AG10803 (cell line): Measurements from ENCODE around the gene AKT3.
"Not testable (repeated sequence)": the region's sequence is repeated elsewhere in the genome, so short reads cannot be mapped to it uniquely, and the experiment has no call there.

Experiments used
- DNase-seq: peaks from one replicate; pipeline ENCODE4 v3.0.0; 2010; ENCODE audit warnings: low read depth
- H3K4me3 ChIP-seq: 2 replicates; pipeline ENCODE4 v1.5.1; 2011; ENCODE audit warnings: mild to moderate bottlenecking, low read length, control low read depth
- CTCF ChIP-seq: conservative IDR thresholded peaks from 2 replicates; pipeline ENCODE4 v1.5.1; 2011; ENCODE audit warnings: mild to moderate bottlenecking, low read length, control low read depth, inconsistent platforms

The AKT3 gene

GRCh38 chr1:243790404-243790803 lies 59.6 kb downstream of the AKT3 start:
- TF ChIP-seq CTCF: no peak
- no peak for DNase-seq
- no peak overlapping the region for H3K4me3 ChIP-seq

- DNase-seq: no peak
- H3K4me3 ChIP-seq: no peak overlapping the region
- TF ChIP-seq CTCF: no peak
Measured at GRCh38 chr1:243786531-243786930, 63.5 kb downstream of the AKT3 start.

- DNase-seq: no peak
- TF ChIP-seq CTCF: no peak
- H3K4me3 ChIP-seq: no peak overlapping the region
Measured at GRCh38 chr1:243784506-243784905, 65.5 kb downstream of the AKT3 start.

GRCh38 chr1:243783714-243784113 lies 66.3 kb downstream of the AKT3 start:
- DNase-seq: no peak
- no peak overlapping the region for H3K4me3 ChIP-seq
- TF ChIP-seq CTCF: no peak

GRCh38 chr1:243772361-243773050 lies 77.5 kb downstream of the AKT3 start:
- not testable (repeated sequence) for H3K4me3 ChIP-seq, DNase-seq

- DNase-seq: no peak
- TF ChIP-seq CTCF: no peak
- no peak overlapping the region for H3K4me3 ChIP-seq
Measured at GRCh38 chr1:243770860-243771259, 79.2 kb downstream of the AKT3 start.

- no peak for TF ChIP-seq CTCF
- no peak for DNase-seq
- H3K4me3 ChIP-seq: no peak overlapping the region
Measured at GRCh38 chr1:243765676-243766075, 84.4 kb downstream of the AKT3 start.
